Stimulated activated naive CD8-positive, alpha-beta T cell treated with anti-CD3 and anti-CD28 coated beads, Interleukin-15, amount 100 ng/mL, for 72 hours (primary cell): ENCODE results near the gene LAMA5.

Experiments
- ATAC-seq: fragments of 150-1000 bp; cut with Tn5 transposase; 2 replicates; pipeline ENCODE4 v1.10.0; 2021; ENCODE audit warnings: mild to moderate bottlenecking, moderate library complexity
- DNase-seq, 2 donors: peaks; one replicate each; pipeline ENCODE4 v3.0.0; 2021 to 2022
- H3K27ac Mint-ChIP-seq, 2 donors: one replicate each; pipeline ENCODE4 v1.8.0; 2022; ENCODE audit warnings: mild to moderate bottlenecking in 2 of 2, mixed read lengths in 2 of 2, moderate library complexity in 2 of 2
- H3K27me3 Mint-ChIP-seq: one replicate; pipeline ENCODE4 v1.8.0; 2022; ENCODE audit warnings: mixed read lengths
- H3K4me1 Mint-ChIP-seq: one replicate; pipeline ENCODE4 v1.8.0; 2022; ENCODE audit warnings: mild to moderate bottlenecking, mixed read lengths
- H3K4me3 Mint-ChIP-seq, 2 donors: one replicate each; pipeline ENCODE4 v1.8.0; 2022; ENCODE audit warnings: mild to moderate bottlenecking in 2 of 2, mixed read lengths in 2 of 2, moderate library complexity in 1 of 2
- H3K9me3 Mint-ChIP-seq, 2 donors: one replicate each; pipeline ENCODE4 v1.8.0; 2022; ENCODE audit warnings: mixed read lengths in 2 of 2

Gene LAMA5

GRCh38 chr20:62317167-62317655, 49.9 kb downstream of the LAMA5 start:
- peaks cover 6% of the 10 kb centered on the region for H3K4me1 Mint-ChIP-seq
- H3K4me3 Mint-ChIP-seq: no peak overlapping the region
- DNase-seq (no peak), ATAC-seq (no peak)
- no peaks in the 10 kb centered on the region for H3K9me3 Mint-ChIP-seq
- H3K27me3 Mint-ChIP-seq: no peaks in the 10 kb centered on the region
- H3K27ac Mint-ChIP-seq: no peak overlapping the region

- no peaks in the 10 kb centered on the region for H3K9me3 Mint-ChIP-seq
- no peaks in the 10 kb centered on the region for H3K27me3 Mint-ChIP-seq
- H3K4me3 Mint-ChIP-seq: no peak overlapping the region
Measured at GRCh38 chr20:62316331-62317166, 50.6 kb downstream of the LAMA5 start.

GRCh38 chr20:62315773-62316172, 51.3 kb downstream of the LAMA5 start:
- Mint-ChIP-seq H3K27ac (no peak overlapping the region), H3K4me3 (no peak overlapping the region), H3K27me3 (no peaks in the 10 kb centered on the region), H3K4me1 (peaks cover 6% of the 10 kb centered on the region), H3K9me3 (no peaks in the 10 kb centered on the region)
- ATAC-seq: no peak
- no peak for DNase-seq

More at GRCh38 chr20:62316331-62317166, 50.6 kb downstream of the LAMA5 start:
- no peak for DNase-seq
- Mint-ChIP-seq H3K27ac (peak overlapping the region in 1 of 2 donors; percentile 24), H3K4me1 (peaks cover 6% of the 10 kb centered on the region)
- ATAC-seq: no peak

GRCh38 chr20:62314711-62315302, 52.3 kb downstream of the LAMA5 start:
- Mint-ChIP-seq H3K4me1 (peaks cover 6% of the 10 kb centered on the region), H3K27ac (no peak overlapping the region), H3K27me3 (no peaks in the 10 kb centered on the region), H3K9me3 (no peaks in the 10 kb centered on the region), H3K4me3 (no peak overlapping the region)
- ATAC-seq: no peak
- no peak for DNase-seq

GRCh38 chr20:62314339-62314638, 52.8 kb downstream of the LAMA5 start:
- Mint-ChIP-seq H3K9me3 (no peaks in the 10 kb centered on the region), H3K4me3 (no peak overlapping the region), H3K4me1 (peaks cover 6% of the 10 kb centered on the region), H3K27ac (peak overlapping the region in 1 of 2 donors; percentile 42), H3K27me3 (no peaks in the 10 kb centered on the region)
- ATAC-seq (no peak), DNase-seq (no peak)

- Mint-ChIP-seq H3K27ac (peak overlapping the region in 1 of 2 donors; percentile 42), H3K27me3 (no peaks in the 10 kb centered on the region), H3K4me3 (no peak overlapping the region), H3K4me1 (peaks cover 6% of the 10 kb centered on the region), H3K9me3 (no peaks in the 10 kb centered on the region)
- no peak for DNase-seq
- ATAC-seq: no peak
Measured at GRCh38 chr20:62313460-62314338, 53.4 kb downstream of the LAMA5 start.

GRCh38 chr20:62313021-62313420, 54.1 kb downstream of the LAMA5 start:
- no peak overlapping the region for H3K4me3 Mint-ChIP-seq
- H3K4me1 Mint-ChIP-seq: peaks cover 6% of the 10 kb centered on the region
- H3K27ac Mint-ChIP-seq: no peak overlapping the region
- H3K27me3 Mint-ChIP-seq: no peaks in the 10 kb centered on the region
- H3K9me3 Mint-ChIP-seq: no peaks in the 10 kb centered on the region
- DNase-seq: no peak
- ATAC-seq: no peak

- Mint-ChIP-seq H3K4me3 (no peak overlapping the region), H3K27ac (no peak overlapping the region), H3K9me3 (no peaks in the 10 kb centered on the region)
Measured at GRCh38 chr20:62312662-62312977, 54.5 kb downstream of the LAMA5 start.

GRCh38 chr20:62311832-62312661, 55.1 kb downstream of the LAMA5 start:
- no peaks in the 10 kb centered on the region for H3K27me3 Mint-ChIP-seq
- ATAC-seq: no peak
- peaks cover 6% of the 10 kb centered on the region for H3K4me1 Mint-ChIP-seq
- no peak overlapping the region for H3K27ac Mint-ChIP-seq
- H3K9me3 Mint-ChIP-seq: no peaks in the 10 kb centered on the region
- no peak overlapping the region for H3K4me3 Mint-ChIP-seq
- DNase-seq: no peak

More at GRCh38 chr20:62312662-62312977, 54.5 kb downstream of the LAMA5 start:
- ATAC-seq: no peak
- DNase-seq: no peak
- Mint-ChIP-seq H3K27me3 (no peaks in the 10 kb centered on the region), H3K4me1 (peaks cover 6% of the 10 kb centered on the region)

- ATAC-seq (peak; percentile 21), DNase-seq (no peak)
- H3K4me3 Mint-ChIP-seq: no peak overlapping the region
- H3K4me1 Mint-ChIP-seq: no peaks in the 10 kb centered on the region
- H3K9me3 Mint-ChIP-seq: no peaks in the 10 kb centered on the region
- H3K27ac Mint-ChIP-seq: no peak overlapping the region
- H3K27me3 Mint-ChIP-seq: no peaks in the 10 kb centered on the region
Measured at GRCh38 chr20:62311150-62311549, 56.0 kb downstream of the LAMA5 start.

GRCh38 chr20:62310757-62311121, 56.4 kb downstream of the LAMA5 start:
- no peak overlapping the region for H3K4me3 Mint-ChIP-seq
- no peak overlapping the region for H3K27ac Mint-ChIP-seq

GRCh38 chr20:62309947-62310756, 57.0 kb downstream of the LAMA5 start:
- H3K4me3 Mint-ChIP-seq: no peak overlapping the region
- H3K4me1 Mint-ChIP-seq: peaks cover 6% of the 10 kb centered on the region
- H3K27ac Mint-ChIP-seq: no peak overlapping the region
- no peaks in the 10 kb centered on the region for H3K27me3 Mint-ChIP-seq
- DNase-seq: no peak
- ATAC-seq: no peak
- no peaks in the 10 kb centered on the region for H3K9me3 Mint-ChIP-seq

More at GRCh38 chr20:62310757-62311121, 56.4 kb downstream of the LAMA5 start:
- DNase-seq: no peak
- Mint-ChIP-seq H3K27me3 (no peaks in the 10 kb centered on the region), H3K4me1 (peaks cover under 1% of the 10 kb centered on the region), H3K9me3 (no peaks in the 10 kb centered on the region)
- no peak for ATAC-seq

GRCh38 chr20:62309198-62309944, 57.7 kb downstream of the LAMA5 start:
- DNase-seq (no peak), ATAC-seq (no peak)
- Mint-ChIP-seq H3K27me3 (no peaks in the 10 kb centered on the region), H3K4me1 (peaks cover 14% of the 10 kb centered on the region), H3K27ac (no peak overlapping the region), H3K4me3 (no peak overlapping the region), H3K9me3 (no peaks in the 10 kb centered on the region)
